Calu3 (cell line): ENCODE data around the gene MINDY4. TPM values are rescaled to one million over a fixed set of nuclear protein-coding genes. Genes with fewer than 3 reads are reported as not detected.

ENCODE experiments used
- BruUV-seq: library from RNA; stranded (reverse); fragments of 400-500 nt; replicated peaks from 2 replicates; lab custom pipeline; 2021; lab: Mats Ljungman, UMichigan
- CTCF ChIA-PET: fragments of 300-600 bp; sonication (Branson Sonifier 250); formaldehyde crosslinking; loops from one replicate; lab custom pipeline; 2022; ENCODE audit warnings: antibody characterized with exemption; lab: Charles Lee
- DNase-seq: peaks from one replicate; pipeline ENCODE4 v3.0.0; 2022
- H3K27ac Mint-ChIP-seq: one replicate; pipeline ENCODE4 v1.8.0; 2022; ENCODE audit warnings: mixed read lengths; ENCODE audit not compliant: unreplicated experiment
- H3K27me3 Mint-ChIP-seq: one replicate; pipeline ENCODE4 v1.8.0; 2022; ENCODE audit warnings: mixed read lengths; ENCODE audit not compliant: unreplicated experiment
- H3K36me3 Mint-ChIP-seq: one replicate; pipeline ENCODE4 v1.8.0; 2022; ENCODE audit warnings: mild to moderate bottlenecking, moderate library complexity, mixed read lengths; ENCODE audit not compliant: insufficient read depth, unreplicated experiment
- H3K4me1 Mint-ChIP-seq: one replicate; pipeline ENCODE4 v1.8.0; 2022; ENCODE audit warnings: mild to moderate bottlenecking, low read depth, mixed read lengths; ENCODE audit not compliant: unreplicated experiment
- H3K4me3 Mint-ChIP-seq: one replicate; pipeline ENCODE4 v1.8.0; 2022; ENCODE audit warnings: mild to moderate bottlenecking, low read depth, moderate library complexity, mixed read lengths; ENCODE audit not compliant: unreplicated experiment
- H3K9me3 Mint-ChIP-seq: one replicate; pipeline ENCODE4 v1.8.0; 2022; ENCODE audit warnings: low read depth, mixed read lengths; ENCODE audit not compliant: unreplicated experiment
- intact Hi-C: fragments of 100-400 bp; cut with micrococcal nuclease; formaldehyde crosslinking; loops from one replicate; pipeline ENCODE4 v1.10.0; 2022; ENCODE audit not compliant: unreplicated experiment
- total RNA-seq: library from RNA; stranded (reverse); gene quantifications from 2 replicates; pipeline ENCODE4 v1.2.3, GENCODE V29; 2022
- TF ChIP-seq, protein P1 (sequence below): fragments of 200-600 bp; IDR thresholded peaks from one replicate; pipeline ENCODE4 v1.8.0; 2022; ENCODE audit warnings: antibody characterized with exemption; ENCODE audit not compliant: unreplicated experiment

The MINDY4 gene
- total RNA-seq, 1 experiment from 2014 or later = 12.4 TPM

DNA sequence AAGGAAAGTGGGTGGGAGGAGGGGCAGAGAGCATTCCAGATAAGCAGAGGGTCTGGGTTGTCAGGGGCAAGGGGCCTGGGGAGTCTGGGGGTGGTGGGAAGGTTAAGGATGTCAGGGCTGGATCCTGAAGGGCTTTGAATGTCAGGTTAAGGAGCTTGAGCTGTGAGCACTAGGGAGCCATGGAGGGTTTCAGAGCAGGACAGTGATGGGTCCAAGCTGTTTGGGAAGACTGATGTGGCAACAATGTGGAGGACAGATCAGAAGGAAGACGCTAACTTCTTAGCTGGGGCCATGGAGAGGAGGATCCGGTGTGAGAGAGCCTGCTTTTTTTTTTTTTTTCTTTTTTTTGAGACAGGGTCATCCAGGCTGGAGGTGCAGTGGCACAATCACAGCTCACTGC is 126.6 kb downstream of the MINDY4 start:
- no peaks in the 10 kb centered on the region for H3K27me3 Mint-ChIP-seq
- peaks cover 44% of the 10 kb centered on the region for H3K4me1 Mint-ChIP-seq
- no peak for DNase-seq
- BruUV-seq = no TSS peak
- TF ChIP-seq, protein P1, sequence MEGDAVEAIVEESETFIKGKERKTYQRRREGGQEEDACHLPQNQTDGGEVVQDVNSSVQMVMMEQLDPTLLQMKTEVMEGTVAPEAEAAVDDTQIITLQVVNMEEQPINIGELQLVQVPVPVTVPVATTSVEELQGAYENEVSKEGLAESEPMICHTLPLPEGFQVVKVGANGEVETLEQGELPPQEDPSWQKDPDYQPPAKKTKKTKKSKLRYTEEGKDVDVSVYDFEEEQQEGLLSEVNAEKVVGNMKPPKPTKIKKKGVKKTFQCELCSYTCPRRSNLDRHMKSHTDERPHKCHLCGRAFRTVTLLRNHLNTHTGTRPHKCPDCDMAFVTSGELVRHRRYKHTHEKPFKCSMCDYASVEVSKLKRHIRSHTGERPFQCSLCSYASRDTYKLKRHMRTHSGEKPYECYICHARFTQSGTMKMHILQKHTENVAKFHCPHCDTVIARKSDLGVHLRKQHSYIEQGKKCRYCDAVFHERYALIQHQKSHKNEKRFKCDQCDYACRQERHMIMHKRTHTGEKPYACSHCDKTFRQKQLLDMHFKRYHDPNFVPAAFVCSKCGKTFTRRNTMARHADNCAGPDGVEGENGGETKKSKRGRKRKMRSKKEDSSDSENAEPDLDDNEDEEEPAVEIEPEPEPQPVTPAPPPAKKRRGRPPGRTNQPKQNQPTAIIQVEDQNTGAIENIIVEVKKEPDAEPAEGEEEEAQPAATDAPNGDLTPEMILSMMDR = no peak
- H3K36me3 Mint-ChIP-seq = peaks cover 19% of the 10 kb centered on the region
- CTCF ChIA-PET = interaction anchor here (0.7 to 1.8 kb wide), 12 partner anchors 8 to 140 kb away, joined by 3 to 10 read pairs (median 4); partner anchors contain the start of gene AQP1
- no peaks in the 10 kb centered on the region for H3K9me3 Mint-ChIP-seq
- H3K4me3 Mint-ChIP-seq = peak overlapping the region; percentile 15
- peak overlapping the region; percentile 62 for H3K27ac Mint-ChIP-seq
- intact Hi-C loops = loop anchor here (1.0 to 2.0 kb wide), 3 partner anchors 45 to 97 kb away; no protein-coding TSS in a partner anchor

DNA sequence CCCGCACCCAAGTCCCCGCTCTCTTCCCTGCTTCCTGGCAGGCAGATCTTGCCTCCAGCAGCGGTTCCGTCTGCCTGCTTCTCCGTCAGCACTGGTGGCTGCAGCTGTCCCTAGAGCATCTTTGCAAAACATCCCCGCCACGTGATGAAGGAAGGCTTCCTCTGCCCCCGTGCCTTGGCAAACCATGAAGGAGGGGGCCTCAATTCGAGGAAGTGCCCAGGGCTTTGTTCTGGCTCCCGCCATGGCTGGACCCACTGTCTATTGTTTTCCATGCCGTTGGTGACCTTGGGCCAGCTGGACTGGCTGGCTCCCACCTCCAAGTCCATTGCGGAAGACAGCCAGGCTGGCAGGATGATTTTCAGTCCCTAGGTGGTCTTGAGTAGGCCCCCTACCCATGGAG is 127.2 kb downstream of the MINDY4 start:
- intact Hi-C loops = no loop called here
- BruUV-seq = no TSS peak
- Mint-ChIP-seq H3K27me3 (no peaks in the 10 kb centered on the region), H3K27ac (no peak overlapping the region), H3K36me3 (peaks cover 19% of the 10 kb centered on the region), H3K4me3 (no peak overlapping the region), H3K4me1 (peaks cover 44% of the 10 kb centered on the region), H3K9me3 (no peaks in the 10 kb centered on the region)
- CTCF ChIA-PET = interaction anchor here (0.7 to 1.8 kb wide), 5 partner anchors 9 to 62 kb away, joined by 3 to 10 read pairs (median 5); partner anchors contain the start of gene AQP1
- TF ChIP-seq, protein P1 = no peak
- no peak for DNase-seq

DNA sequence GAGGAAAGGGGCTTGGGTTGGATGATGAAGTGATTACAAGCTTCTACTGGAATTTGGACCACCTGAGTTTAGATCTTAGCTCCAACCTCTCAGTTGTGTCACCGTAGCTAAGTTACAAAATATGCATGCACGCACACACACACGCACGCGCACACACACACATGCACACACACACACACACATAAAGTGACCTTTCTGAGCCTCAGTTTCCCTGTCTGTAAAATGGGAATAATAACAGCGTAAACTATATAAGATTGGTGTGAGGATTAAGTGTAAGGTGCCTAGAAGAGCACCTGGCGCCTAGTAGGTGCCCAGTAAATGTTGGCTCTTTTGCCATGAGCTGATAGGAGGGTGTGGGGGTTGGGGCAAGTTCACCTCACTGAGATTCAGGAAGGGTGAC is 127.8 kb downstream of the MINDY4 start:
- H3K36me3 Mint-ChIP-seq = peaks cover 19% of the 10 kb centered on the region
- no peak overlapping the region for H3K27ac Mint-ChIP-seq
- H3K4me3 Mint-ChIP-seq = no peak overlapping the region
- no TSS peak for BruUV-seq
- no peaks in the 10 kb centered on the region for H3K27me3 Mint-ChIP-seq
- H3K4me1 Mint-ChIP-seq = peaks cover 42% of the 10 kb centered on the region
- DNase-seq = no peak
- TF ChIP-seq, protein P1 = no peak
- CTCF ChIA-PET = interaction anchor here (0.7 kb wide), 1 partner anchor 56 kb away, joined by 3 read pairs; no protein-coding TSS in a partner anchor
- intact Hi-C loops = no loop called here
- H3K9me3 Mint-ChIP-seq = no peaks in the 10 kb centered on the region

DNA sequence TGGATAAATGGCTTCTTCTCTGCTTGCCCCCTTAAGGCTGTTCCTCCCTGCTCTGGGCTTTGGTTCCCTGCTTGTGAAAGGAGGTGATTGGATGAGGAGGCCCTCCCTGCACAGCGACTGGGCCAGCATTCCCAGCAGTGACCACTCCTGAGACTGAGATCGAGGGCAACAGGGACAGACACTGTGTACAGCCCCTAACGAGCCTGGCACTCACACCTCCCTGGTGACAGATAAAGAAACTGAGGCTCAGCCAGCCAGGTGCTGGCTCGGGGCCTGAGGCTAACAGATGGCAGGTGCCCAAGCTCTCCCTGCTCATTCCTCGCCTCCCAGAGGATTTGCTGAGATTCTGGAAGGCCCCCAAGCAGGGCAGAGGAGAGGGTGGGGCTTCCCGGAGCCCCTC is 128.4 kb downstream of the MINDY4 start:
- no peak overlapping the region for H3K27ac Mint-ChIP-seq
- peaks cover 15% of the 10 kb centered on the region for H3K36me3 Mint-ChIP-seq
- no peak for DNase-seq
- H3K27me3 Mint-ChIP-seq = no peaks in the 10 kb centered on the region
- CTCF ChIA-PET = interaction anchor here (0.7 kb wide), 1 partner anchor 57 kb away, joined by 3 read pairs; no protein-coding TSS in a partner anchor
- no peaks in the 10 kb centered on the region for H3K9me3 Mint-ChIP-seq
- H3K4me1 Mint-ChIP-seq = peaks cover 36% of the 10 kb centered on the region
- H3K4me3 Mint-ChIP-seq = no peak overlapping the region
- intact Hi-C loops = no loop called here
- no TSS peak for BruUV-seq
- TF ChIP-seq, protein P1 = no peak
